DND-41 (cell line): Measurements from ENCODE around the gene ALS2.

ENCODE experiments used
- ATAC-seq: fragments of 200-7000 bp; cut with Tn5 transposase; 3 replicates; pipeline ENCODE4 v1.9.1; 2021; ENCODE audit warnings: low read depth; ENCODE audit not compliant: insufficient read depth
- DNase-seq: peaks from one replicate; pipeline ENCODE4 v3.0.0-alpha.2; 2020
- H2AFZ ChIP-seq: 2 replicates; pipeline ENCODE4 v1.6.0; 2012; ENCODE audit warnings: low read depth, low read length
- H3K27ac ChIP-seq: 2 replicates; pipeline ENCODE4 v1.5.1; 2012; ENCODE audit warnings: low read length, inconsistent platforms
- H3K27me3 ChIP-seq: fragments of 200-600 bp; sonication (generic); 2 replicates; pipeline ENCODE4 v1.6.0; 2012; ENCODE audit warnings: low read length, mild to moderate bottlenecking, inconsistent platforms; ENCODE audit not compliant: insufficient read depth, poor library complexity
- H3K36me3 ChIP-seq: 2 replicates; pipeline ENCODE4 v1.5.1; 2012; ENCODE audit warnings: low read length, inconsistent platforms; ENCODE audit not compliant: insufficient read depth
- H3K4me1 ChIP-seq: 2 replicates; pipeline ENCODE4 v1.5.1; 2012; ENCODE audit warnings: mild to moderate bottlenecking, low read length; ENCODE audit not compliant: insufficient read depth
- H3K4me2 ChIP-seq: 2 replicates; pipeline ENCODE4 v1.6.0; 2012; ENCODE audit warnings: mild to moderate bottlenecking, moderate library complexity, low read length, inconsistent platforms; ENCODE audit not compliant: insufficient read depth
- H3K4me3 ChIP-seq, 2 experiments: fragments of 200-600 bp in 1 of 2; shearing (Covaris generic) in 1 of 2; 2 replicates each; pipeline ENCODE4 v1.5.1; 2012 to 2016; ENCODE audit warnings: inconsistent platforms in 2 of 2, low read length in 2 of 2, mild to moderate bottlenecking in 2 of 2, low read depth in 1 of 2, moderate library complexity in 1 of 2
- H3K79me2 ChIP-seq: 2 replicates; pipeline ENCODE4 v1.6.0; 2012; ENCODE audit warnings: low read length, inconsistent platforms; ENCODE audit not compliant: insufficient read depth
- H3K9ac ChIP-seq: 2 replicates; pipeline ENCODE4 v1.6.0; 2012; ENCODE audit warnings: low read depth, mild to moderate bottlenecking, inconsistent platforms, low read length, moderate library complexity
- H3K9me3 ChIP-seq: 2 replicates; pipeline ENCODE4 v1.5.1; 2012; ENCODE audit warnings: low read length, moderate library complexity, mild to moderate bottlenecking, inconsistent platforms; ENCODE audit not compliant: insufficient read depth, severe bottlenecking
- H4K20me1 ChIP-seq: 2 replicates; pipeline ENCODE4 v1.6.0; 2012; ENCODE audit warnings: low read length; ENCODE audit not compliant: insufficient read depth
- EZH2 ChIP-seq: IDR thresholded peaks from 3 replicates; pipeline ENCODE4 v1.6.1; 2012; ENCODE audit warnings: borderline replicate concordance, low read depth, mild to moderate bottlenecking, moderate library complexity, low read length, inconsistent platforms; ENCODE audit not compliant: severe bottlenecking
- TF ChIP-seq, protein P1 (sequence below): IDR thresholded peaks from 2 replicates; pipeline ENCODE4 v1.5.1; 2012; ENCODE audit warnings: borderline replicate concordance, low read length, moderate library complexity, mild to moderate bottlenecking; ENCODE audit not compliant: poor library complexity, severe bottlenecking; ENCODE audit errors: extremely low read depth

ALS2 gene

DNA sequence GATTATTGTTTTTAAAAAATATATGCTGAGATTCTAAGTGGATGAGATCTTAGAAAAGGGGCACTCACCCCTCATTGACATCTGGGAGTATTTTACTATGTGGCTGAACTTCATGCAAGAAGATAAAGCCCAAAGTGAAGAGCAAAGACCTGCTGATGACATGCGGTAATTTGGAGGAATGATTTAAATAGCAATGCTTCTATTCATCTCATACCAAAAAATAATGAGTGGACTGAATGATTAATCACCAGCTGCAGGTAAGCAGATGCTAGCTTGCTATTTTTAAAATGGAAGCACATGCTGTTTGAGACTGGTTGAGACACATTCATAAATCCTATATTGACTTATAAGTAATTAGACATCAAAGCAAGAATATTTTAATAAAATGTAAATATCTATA, 12.9 kb upstream of the ALS2 start:
- Histone ChIP-seq H3K79me2 (no peaks in the 10 kb centered on the region), H3K27me3 (no peaks in the 10 kb centered on the region), H3K9me3 (no peaks in the 10 kb centered on the region), H4K20me1 (no peaks in the 10 kb centered on the region), H3K4me2 (no peak overlapping the region), H3K36me3 (no peaks in the 10 kb centered on the region), H3K9ac (no peak overlapping the region), H3K4me3 (no peak overlapping the region), H2AFZ (no peak overlapping the region), H3K4me1 (no peaks in the 10 kb centered on the region), H3K27ac (no peak overlapping the region)
- DNase-seq (no peak), ATAC-seq (no peak)
- TF ChIP-seq, protein P1, sequence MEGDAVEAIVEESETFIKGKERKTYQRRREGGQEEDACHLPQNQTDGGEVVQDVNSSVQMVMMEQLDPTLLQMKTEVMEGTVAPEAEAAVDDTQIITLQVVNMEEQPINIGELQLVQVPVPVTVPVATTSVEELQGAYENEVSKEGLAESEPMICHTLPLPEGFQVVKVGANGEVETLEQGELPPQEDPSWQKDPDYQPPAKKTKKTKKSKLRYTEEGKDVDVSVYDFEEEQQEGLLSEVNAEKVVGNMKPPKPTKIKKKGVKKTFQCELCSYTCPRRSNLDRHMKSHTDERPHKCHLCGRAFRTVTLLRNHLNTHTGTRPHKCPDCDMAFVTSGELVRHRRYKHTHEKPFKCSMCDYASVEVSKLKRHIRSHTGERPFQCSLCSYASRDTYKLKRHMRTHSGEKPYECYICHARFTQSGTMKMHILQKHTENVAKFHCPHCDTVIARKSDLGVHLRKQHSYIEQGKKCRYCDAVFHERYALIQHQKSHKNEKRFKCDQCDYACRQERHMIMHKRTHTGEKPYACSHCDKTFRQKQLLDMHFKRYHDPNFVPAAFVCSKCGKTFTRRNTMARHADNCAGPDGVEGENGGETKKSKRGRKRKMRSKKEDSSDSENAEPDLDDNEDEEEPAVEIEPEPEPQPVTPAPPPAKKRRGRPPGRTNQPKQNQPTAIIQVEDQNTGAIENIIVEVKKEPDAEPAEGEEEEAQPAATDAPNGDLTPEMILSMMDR, result no peak
- no peak for TF ChIP-seq EZH2

DNA sequence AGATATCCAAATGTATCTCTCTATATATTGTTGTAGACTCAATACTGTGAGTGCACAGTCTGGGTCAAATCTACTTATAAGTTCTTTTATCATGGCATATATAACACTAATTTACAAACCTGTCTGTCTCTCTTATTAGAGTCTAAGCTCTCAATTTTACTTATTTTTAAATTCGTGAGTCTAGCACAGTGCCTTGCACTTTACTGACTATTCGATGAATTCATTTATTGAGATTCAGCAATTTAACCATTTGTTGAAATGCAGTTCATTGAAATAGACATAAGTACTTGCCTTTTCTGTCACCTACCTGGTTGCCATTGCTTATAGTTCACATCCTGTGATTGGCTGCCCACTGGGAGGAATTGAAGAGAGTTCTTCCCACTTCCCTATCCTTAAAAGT, 10.3 kb upstream of the ALS2 start:
- no peaks in the 10 kb centered on the region for H3K36me3 ChIP-seq
- no peaks in the 10 kb centered on the region for H3K4me1 ChIP-seq
- H3K9ac ChIP-seq, result no peak overlapping the region
- ATAC-seq (no peak), DNase-seq (no peak)
- peaks cover 3% of the 10 kb centered on the region for H3K27me3 ChIP-seq
- H4K20me1 ChIP-seq, result no peaks in the 10 kb centered on the region
- no peak overlapping the region for H3K4me2 ChIP-seq
- no peaks in the 10 kb centered on the region for H3K9me3 ChIP-seq
- H2AFZ ChIP-seq, result no peak overlapping the region
- TF ChIP-seq, protein P1, result no peak
- TF ChIP-seq EZH2, result no peak
- no peak overlapping the region for H3K27ac ChIP-seq
- H3K4me3 ChIP-seq, result no peak overlapping the region
- no peaks in the 10 kb centered on the region for H3K79me2 ChIP-seq

DNA sequence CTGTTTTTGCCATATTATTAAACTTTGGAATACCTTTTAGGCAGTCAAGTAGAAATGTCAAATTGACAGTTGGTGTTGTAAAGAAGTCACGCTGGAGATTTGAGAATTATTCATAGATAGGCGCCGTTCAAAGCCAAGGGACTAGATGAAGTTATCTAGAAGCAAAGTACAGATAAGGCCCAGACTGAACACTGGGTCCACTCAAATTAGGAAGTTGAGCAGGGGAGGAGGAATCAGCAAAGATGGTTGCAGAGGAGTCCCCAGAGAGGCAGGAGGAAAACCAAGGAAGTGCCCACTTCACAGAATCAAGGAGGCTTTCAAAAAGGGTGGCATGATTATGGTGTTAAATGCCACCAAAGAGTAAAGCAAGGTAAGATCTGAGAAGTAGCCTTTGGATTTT, 9.6 kb upstream of the ALS2 start:
- Histone ChIP-seq H2AFZ (no peak overlapping the region), H3K27ac (no peak overlapping the region), H3K9me3 (no peaks in the 10 kb centered on the region), H3K9ac (no peak overlapping the region), H3K79me2 (no peaks in the 10 kb centered on the region), H3K4me1 (no peaks in the 10 kb centered on the region), H3K4me3 (no peak overlapping the region), H3K36me3 (no peaks in the 10 kb centered on the region), H4K20me1 (no peaks in the 10 kb centered on the region), H3K27me3 (peaks cover 3% of the 10 kb centered on the region), H3K4me2 (no peak overlapping the region)
- no peak for DNase-seq
- TF ChIP-seq, protein P1, result no peak
- no peak for TF ChIP-seq EZH2
- ATAC-seq, result no peak

DNA sequence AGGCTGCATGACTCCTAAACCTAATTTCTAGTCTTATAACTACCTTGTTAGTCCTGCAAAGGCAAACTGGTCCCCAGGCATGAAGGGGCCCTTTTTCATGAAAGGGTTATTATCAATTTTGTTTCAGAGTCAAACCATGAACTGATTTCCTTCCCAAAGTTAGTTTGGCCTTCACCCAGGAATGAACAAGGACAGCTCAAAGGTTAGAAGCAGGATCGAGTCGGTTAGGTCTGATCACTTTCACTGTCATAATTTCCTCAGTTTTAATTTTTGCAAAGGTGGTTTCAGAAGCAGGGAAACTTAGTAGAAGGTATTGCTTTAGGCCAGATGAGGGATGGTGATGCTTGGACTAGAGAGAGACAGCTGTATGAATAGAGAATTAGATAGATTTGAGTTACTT, 8.7 kb upstream of the ALS2 start:
- Histone ChIP-seq H3K79me2 (no peaks in the 10 kb centered on the region), H2AFZ (no peak overlapping the region), H3K9ac (no peak overlapping the region), H3K27ac (no peak overlapping the region), H3K36me3 (no peaks in the 10 kb centered on the region), H3K9me3 (no peaks in the 10 kb centered on the region), H3K4me3 (no peak overlapping the region), H3K4me1 (no peaks in the 10 kb centered on the region), H3K27me3 (peaks cover 3% of the 10 kb centered on the region), H3K4me2 (no peak overlapping the region), H4K20me1 (no peaks in the 10 kb centered on the region)
- ATAC-seq (no peak), DNase-seq (no peak)
- TF ChIP-seq EZH2, result no peak
- TF ChIP-seq, protein P1, result no peak
